AG09309 (cell line): ENCODE measurements around the gene PTMA.

Experiments used
- DNase-seq: peaks from one replicate; pipeline ENCODE4 v3.0.0-alpha.2; 2010; ENCODE audit warnings: low read depth
- H3K4me3 ChIP-seq: 2 replicates; pipeline ENCODE4 v1.5.1; 2011; ENCODE audit warnings: mild to moderate bottlenecking, low read depth, low read length, moderate library complexity; ENCODE audit not compliant: control insufficient read depth
- CTCF ChIP-seq: IDR thresholded peaks from 2 replicates; pipeline ENCODE4 v1.5.1; 2011; ENCODE audit warnings: mild to moderate bottlenecking, low read depth, low read length, inconsistent platforms; ENCODE audit not compliant: insufficient read depth, control insufficient read depth; ENCODE audit errors: missing control alignments

PTMA gene

GRCh38 chr2:231720292-231720986 is 12.1 kb downstream of the PTMA start:
- TF ChIP-seq CTCF, result no peak
- no peak for DNase-seq
- no peak overlapping the region for H3K4me3 ChIP-seq

- no peak for TF ChIP-seq CTCF
- DNase-seq, result no peak
- H3K4me3 ChIP-seq, result no peak overlapping the region
These were observed 13.0 kb downstream of the PTMA start for GRCh38 chr2:231720987-231721966.

GRCh38 chr2:231722721-231723307 is 14.5 kb downstream of the PTMA start:
- DNase-seq, result no peak
- no peak for TF ChIP-seq CTCF
- no peak overlapping the region for H3K4me3 ChIP-seq

- no peak for TF ChIP-seq CTCF
- no peak for DNase-seq
- H3K4me3 ChIP-seq, result no peak overlapping the region
These were observed 17.2 kb downstream of the PTMA start for GRCh38 chr2:231725476-231725875.

- no peak for TF ChIP-seq CTCF
- DNase-seq, result no peak
- no peak overlapping the region for H3K4me3 ChIP-seq
These were observed 18.0 kb downstream of the PTMA start for GRCh38 chr2:231726276-231726675.

GRCh38 chr2:231727621-231728020 is 19.3 kb downstream of the PTMA start:
- DNase-seq, result no peak
- TF ChIP-seq CTCF, result no peak
- no peak overlapping the region for H3K4me3 ChIP-seq
